GM21447 (cell line): ENCODE results near the gene PCGF3.
"Not testable (repeated sequence)": the region's sequence is repeated elsewhere in the genome, so short reads cannot be mapped to it uniquely, and the experiment has no call there.

Experiments used
- ATAC-seq: cut with Tn5 transposase; IDR thresholded peaks from one replicate; pipeline ENCODE4 v1.9.1; 2021; ENCODE audit not compliant: unreplicated experiment

The PCGF3 gene

GRCh38 chr4:722851-723360 is 17.3 kb downstream of the PCGF3 start:
- ATAC-seq, result no peak

DNA sequence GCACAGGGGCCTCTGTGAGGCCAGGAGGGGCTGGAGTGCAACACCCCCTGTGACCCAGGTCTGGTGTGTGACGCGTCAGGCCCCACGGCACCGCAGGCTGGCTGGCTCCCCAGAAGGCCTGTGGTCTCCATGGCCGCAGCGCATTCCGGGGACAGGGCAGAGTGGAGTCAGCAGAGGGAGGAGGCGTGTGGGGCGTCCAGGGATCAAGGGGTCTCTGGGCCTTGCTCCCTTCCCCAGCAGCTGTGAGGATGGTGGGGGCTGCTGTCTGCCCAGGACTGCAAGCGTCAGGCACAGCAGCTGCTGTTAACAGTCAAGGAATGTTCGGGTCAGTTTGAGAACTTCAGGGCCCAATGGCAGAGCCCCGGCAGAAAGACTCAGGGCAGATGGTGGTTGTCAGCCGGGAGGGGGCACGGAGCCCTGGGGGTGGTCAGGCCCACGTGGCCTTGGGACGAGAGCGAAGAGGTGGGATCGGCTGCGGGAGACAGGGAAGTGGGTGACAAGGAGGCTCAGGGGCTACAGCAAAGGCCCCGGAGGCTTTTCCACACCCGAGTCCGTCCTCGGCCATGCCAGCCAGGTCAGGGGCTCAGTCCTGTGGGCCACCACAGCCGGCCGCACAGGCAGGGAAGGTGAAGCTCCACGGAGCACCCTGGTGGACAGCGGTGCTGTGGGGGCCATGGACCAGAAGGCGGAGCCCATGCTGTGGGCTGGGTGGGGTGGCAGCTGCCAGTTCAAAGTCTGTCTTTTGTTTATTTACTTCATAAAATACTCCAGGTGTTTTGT is 18.3 kb downstream of the PCGF3 start:
- ATAC-seq, result no peak

GRCh38 chr4:725391-726234 is 20.0 kb downstream of the PCGF3 start:
- no peak for ATAC-seq

GRCh38 chr4:726235-726787 is 20.7 kb downstream of the PCGF3 start:
- ATAC-seq, result no peak

DNA sequence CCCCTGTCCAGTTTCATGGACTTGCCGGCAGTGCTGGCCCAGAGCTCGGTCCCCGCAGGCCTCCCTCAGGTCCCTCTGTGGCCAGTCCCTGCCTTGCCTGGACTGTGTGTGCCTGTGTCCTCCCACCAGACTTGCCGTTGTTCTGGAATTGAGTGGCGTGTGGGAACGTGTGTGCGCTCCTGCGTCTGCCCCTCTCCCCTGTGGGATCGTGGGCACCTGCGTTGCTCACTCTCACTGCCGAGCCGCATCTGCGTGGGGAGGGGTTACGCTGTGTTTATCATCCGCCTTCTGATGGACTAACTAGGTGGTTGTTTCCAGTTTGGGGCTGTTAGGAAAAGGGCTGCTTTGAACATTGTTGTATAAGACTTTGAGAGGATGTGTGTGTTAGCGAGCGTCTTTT is 21.2 kb downstream of the PCGF3 start:
- no peak for ATAC-seq

- no peak for ATAC-seq
Measured at GRCh38 chr4:727576-727975, 21.9 kb downstream of the PCGF3 start.

- no peak for ATAC-seq
Measured at GRCh38 chr4:729336-730315, 24.0 kb downstream of the PCGF3 start.

DNA sequence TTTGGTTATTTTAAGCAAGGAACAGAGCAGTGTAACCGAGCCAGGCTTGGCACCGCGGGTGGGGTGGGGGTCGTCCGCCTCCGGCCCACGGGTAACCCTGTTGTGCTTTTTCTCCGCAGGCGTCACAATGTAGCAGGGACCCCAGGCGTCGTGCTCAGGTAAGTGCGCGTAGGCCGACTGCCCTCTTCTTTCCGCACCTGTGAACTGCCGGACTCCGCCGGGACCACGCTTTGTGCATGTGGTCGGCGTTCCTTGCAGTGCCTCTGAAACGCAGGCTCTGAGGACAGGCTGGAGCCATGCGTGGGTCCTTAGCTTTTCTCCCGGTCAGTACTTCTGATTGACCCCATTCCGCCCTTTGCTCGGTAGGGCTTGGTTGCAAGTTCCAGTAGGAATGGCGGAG is 24.9 kb downstream of the PCGF3 start:
- no peak for ATAC-seq

DNA sequence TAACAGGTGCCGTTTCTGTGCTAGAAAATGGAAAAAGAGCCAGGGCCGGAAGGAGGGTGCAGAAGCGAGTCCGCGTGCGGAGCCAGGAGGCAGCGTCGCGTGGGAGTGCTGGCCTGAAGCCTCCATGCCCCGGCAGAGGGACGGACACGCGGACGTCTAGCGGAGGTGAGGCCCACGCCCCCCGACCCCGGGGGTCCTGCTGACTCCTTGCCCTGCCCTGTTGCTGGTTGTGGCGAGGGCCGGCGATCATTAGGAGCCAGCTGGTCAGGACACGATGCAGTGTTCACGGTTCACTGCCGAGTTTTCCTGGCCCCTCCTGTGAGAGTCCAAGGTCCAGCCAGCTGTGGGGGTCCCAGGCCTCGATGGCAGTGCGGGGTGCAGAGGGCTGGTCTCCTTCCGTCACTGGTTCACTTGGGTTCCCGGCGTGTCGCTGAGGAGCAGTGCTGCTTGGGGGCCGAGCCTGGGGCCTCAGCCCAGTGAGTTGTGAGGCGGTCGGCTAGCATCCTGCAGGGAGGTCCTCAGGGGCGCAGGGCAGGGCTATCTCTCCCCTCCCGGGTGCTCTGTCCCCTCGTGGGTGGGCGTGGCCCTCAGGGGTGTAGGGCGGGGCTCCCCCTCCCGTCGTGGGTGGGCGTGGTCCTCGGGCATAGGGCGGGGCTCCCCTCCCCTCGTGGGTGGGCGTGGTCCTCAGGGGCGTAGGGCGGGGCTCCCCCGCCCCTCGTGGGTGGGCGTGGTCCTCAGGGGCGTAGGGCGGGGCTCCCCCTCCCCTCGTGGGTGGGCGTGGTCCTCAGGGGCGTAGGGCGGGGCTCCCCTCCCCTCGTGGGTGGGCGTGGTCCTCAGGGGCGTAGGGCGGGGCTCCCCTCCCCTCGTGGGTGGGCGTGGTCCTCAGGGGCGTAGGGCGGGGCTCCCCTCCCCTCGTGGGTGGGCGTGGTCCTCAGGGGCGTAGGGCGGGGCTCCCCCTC is 25.6 kb downstream of the PCGF3 start:
- not testable (repeated sequence) for ATAC-seq

- ATAC-seq, result not testable (repeated sequence)
Measured at GRCh38 chr4:731954-732353, 26.3 kb downstream of the PCGF3 start.

- ATAC-seq, result no peak
Measured at GRCh38 chr4:732486-732885, 26.9 kb downstream of the PCGF3 start.

GRCh38 chr4:732911-733630 is 27.4 kb downstream of the PCGF3 start:
- ATAC-seq, result no peak

GRCh38 chr4:733631-733980 is 28.0 kb downstream of the PCGF3 start:
- ATAC-seq, result no peak

DNA sequence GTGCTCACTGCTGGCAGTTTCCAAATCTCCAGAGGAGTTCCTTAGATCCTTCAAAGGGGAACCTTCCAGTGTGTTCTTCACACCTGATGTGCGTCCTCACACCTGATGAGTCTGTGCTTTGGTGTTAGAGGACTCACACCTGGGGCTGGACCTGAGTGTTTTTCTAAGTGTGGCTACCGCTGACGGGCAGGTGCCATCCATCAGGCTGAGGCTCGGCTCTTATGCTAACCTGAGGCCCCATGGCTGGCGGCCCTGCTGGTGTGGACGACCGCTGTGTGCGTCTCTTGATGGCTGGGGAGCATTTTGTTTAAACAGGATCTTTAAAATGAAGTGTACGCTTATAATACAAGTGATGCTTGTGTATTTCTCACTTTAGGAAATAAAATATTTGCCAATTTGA is 28.4 kb downstream of the PCGF3 start:
- ATAC-seq, result no peak

DNA sequence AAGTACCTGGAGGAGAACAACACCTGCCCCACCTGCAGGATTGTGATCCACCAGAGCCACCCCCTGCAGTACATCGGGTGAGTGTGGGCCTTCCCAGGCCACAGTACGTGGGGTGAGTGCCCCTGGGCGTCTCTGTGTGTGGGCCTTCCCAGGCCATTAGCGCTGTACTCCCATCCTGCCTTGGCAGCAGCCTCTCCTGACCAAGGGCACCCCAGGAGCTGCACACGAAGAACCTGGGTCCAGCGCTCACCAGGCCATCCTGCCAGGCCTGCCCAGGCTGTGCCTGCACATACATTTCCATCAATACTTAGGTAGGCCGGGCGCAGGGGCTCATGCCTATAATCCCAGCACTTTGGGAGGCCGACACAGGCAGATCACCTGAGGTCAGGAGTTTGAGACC is 29.3 kb downstream of the PCGF3 start:
- no peak for ATAC-seq

GRCh38 chr4:735583-735982 is 30.0 kb downstream of the PCGF3 start:
- ATAC-seq, result no peak

DNA sequence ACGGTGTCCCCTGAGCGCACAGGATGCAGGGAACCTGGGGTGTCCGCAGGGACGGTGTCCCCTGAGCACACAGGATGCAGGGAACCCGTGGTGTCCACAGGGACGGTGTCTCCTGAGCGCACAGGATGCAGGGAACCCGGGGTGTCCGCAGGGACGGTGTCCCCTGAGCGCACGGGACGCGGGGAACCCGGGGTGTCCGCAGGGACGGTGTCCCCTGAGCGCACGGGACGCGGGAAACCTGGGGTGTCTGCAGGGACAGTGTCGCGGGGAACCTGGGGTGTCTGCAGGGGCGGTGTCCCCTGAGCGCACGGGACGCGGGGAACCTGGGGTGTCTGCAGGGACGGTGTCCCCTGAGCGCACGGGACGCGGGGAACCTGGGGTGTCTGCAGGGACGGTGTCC is 30.9 kb downstream of the PCGF3 start:
- ATAC-seq, result not testable (repeated sequence)

DNA sequence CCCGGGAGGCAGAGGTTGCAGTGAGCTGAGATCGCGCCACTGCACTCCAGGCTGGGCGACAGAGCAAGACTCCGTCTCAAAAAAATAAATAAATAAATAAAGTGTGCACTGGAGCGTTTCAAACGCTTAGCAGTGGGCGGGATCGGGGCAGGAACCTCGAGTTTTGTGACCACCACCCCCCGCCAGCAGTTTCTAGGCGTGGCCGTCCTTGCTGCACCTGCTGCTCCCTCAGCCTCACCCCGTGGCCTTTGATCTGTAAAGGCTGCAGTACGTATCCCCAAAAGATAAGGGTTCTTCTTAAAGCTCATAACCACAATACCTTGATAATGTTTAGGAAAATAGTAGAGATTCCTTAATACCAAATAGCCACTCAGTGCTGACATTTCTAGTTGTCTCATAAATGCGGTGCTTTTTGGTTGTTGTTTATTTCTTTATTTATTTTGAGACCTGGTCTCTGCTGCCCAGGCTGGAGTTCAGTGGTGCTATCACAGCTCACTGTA is 33.2 kb downstream of the PCGF3 start:
- no peak for ATAC-seq

DNA sequence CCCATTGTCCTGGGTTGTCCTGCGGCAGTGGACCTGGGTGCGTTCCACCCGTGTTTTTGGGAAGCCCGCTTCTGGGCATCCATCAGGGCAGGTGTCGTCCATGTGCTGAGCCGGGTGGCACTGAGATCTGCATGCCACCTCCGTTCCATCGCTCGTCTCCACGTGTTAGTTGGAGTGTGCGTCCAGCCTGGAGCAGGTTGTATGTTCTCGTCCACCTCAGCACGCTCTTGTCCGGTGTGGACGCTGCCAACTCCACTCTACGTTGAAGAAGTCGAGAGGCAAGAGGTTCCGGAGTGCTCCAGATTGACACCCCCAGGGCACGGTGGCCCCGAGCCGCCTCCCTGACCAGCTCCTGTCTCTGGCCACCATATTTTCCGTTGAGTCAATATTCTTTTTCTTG is 33.9 kb downstream of the PCGF3 start:
- ATAC-seq, result no peak
